IMR-90 (cell line): Measurements from ENCODE around the gene RASSF10. TPM values are rescaled to one million over a fixed set of nuclear protein-coding genes. Genes with fewer than 3 reads are reported as not detected.

Source experiments
- ATAC-seq: fragments of 200-7000 bp; cut with Tn5 transposase; 2 replicates; pipeline ENCODE4 v1.9.1; 2020; ENCODE audit warnings: low read depth, mild to moderate bottlenecking, moderate library complexity
- BruUV-seq: library from RNA; stranded (reverse); fragments of 400-500 nt; replicated peaks from 2 replicates; lab custom pipeline; 2021; lab: Mats Ljungman, UMichigan
- CTCF ChIA-PET: fragments of 300-600 bp; formaldehyde crosslinking; extraction: SDS; loops from one replicate; lab custom pipeline; 2021; ENCODE audit warnings: antibody characterized with exemption; lab: Yijun Ruan, JAX
- POLR2A ChIA-PET: fragments of 300-600 bp; sonication (Branson Sonifier 250); formaldehyde crosslinking; loops from one replicate; lab custom pipeline; 2022; ENCODE audit warnings: antibody characterized with exemption; ENCODE audit not compliant: unreplicated experiment; lab: Charles Lee
- DNase-seq: peaks from one replicate; pipeline ENCODE4 v3.0.0; 2013
- H2AFZ ChIP-seq: replicated peaks from 2 replicates; pipeline ENCODE3; 2013; ENCODE audit warnings: low read length, mild to moderate bottlenecking; ENCODE audit not compliant: poor library complexity
- H2AK5ac ChIP-seq: 2 replicates; pipeline ENCODE4 v1.6.1; 2013; ENCODE audit warnings: low read depth, low read length, inconsistent platforms
- H2AK9ac ChIP-seq: replicated peaks from 2 replicates; pipeline ENCODE3; 2013; ENCODE audit warnings: mild to moderate bottlenecking, low read depth, low read length, moderate library complexity; ENCODE audit not compliant: poor library complexity
- H2BK120ac ChIP-seq: 2 replicates; pipeline ENCODE4 v1.6.1; 2013; ENCODE audit warnings: low read depth, low read length, inconsistent platforms
- H2BK15ac ChIP-seq: 3 replicates; pipeline ENCODE4 v1.6.1; 2013; ENCODE audit warnings: low read depth, low read length, inconsistent platforms
- H2BK20ac ChIP-seq: 2 replicates; pipeline ENCODE4 v1.6.1; 2013; ENCODE audit warnings: low read depth, mild to moderate bottlenecking, inconsistent platforms, low read length, moderate library complexity
- H2BK5ac ChIP-seq: 2 replicates; pipeline ENCODE4 v1.6.1; 2013; ENCODE audit warnings: mild to moderate bottlenecking, low read depth, low read length, inconsistent platforms; ENCODE audit not compliant: poor library complexity, severe bottlenecking
- H3K14ac ChIP-seq: replicated peaks from 2 replicates; pipeline ENCODE4 v1.6.1; 2013; ENCODE audit warnings: low read depth, low read length, inconsistent platforms
- H3K18ac ChIP-seq: 2 replicates; pipeline ENCODE4 v1.6.1; 2013; ENCODE audit warnings: low read depth, low read length, control low read depth
- H3K23ac ChIP-seq: 2 replicates; pipeline ENCODE4 v1.6.1; 2013; ENCODE audit warnings: low read depth, low read length, inconsistent platforms
- H3K27ac ChIP-seq: 2 replicates; pipeline ENCODE4 v1.5.1; 2013; ENCODE audit warnings: mild to moderate bottlenecking, control low read depth, low read length; ENCODE audit not compliant: insufficient read depth
- H3K27me3 ChIP-seq: 2 replicates; pipeline ENCODE4 v1.6.1; 2013; ENCODE audit warnings: low read length; ENCODE audit not compliant: control insufficient read depth, insufficient read depth
- H3K36me3 ChIP-seq: 2 replicates; pipeline ENCODE4 v1.6.1; 2013; ENCODE audit warnings: low read length, mixed read lengths; ENCODE audit not compliant: control insufficient read depth, insufficient read depth
- H3K4ac ChIP-seq: 2 replicates; pipeline ENCODE4 v1.6.1; 2013; ENCODE audit warnings: low read depth, low read length, inconsistent platforms
- H3K4me1 ChIP-seq: 2 replicates; pipeline ENCODE4 v1.6.1; 2013; ENCODE audit warnings: low read length, mixed read lengths; ENCODE audit not compliant: control insufficient read depth, insufficient read depth
- H3K4me2 ChIP-seq: 2 replicates; pipeline ENCODE4 v1.6.1; 2013; ENCODE audit warnings: low read depth, mild to moderate bottlenecking, control low read depth, low read length, moderate library complexity
- H3K4me3 ChIP-seq: 2 replicates; pipeline ENCODE4 v1.5.1; 2013; ENCODE audit warnings: low read depth, mild to moderate bottlenecking, control low read depth, low read length, moderate library complexity; ENCODE audit not compliant: insufficient read depth
- H3K56ac ChIP-seq: 2 replicates; pipeline ENCODE4 v1.6.1; 2013; ENCODE audit warnings: low read length, inconsistent platforms; ENCODE audit not compliant: insufficient read depth; ENCODE audit errors: extremely low read depth
- H3K79me1 ChIP-seq, 2 experiments: 2 replicates each; pipeline ENCODE4 v1.6.1; 2013; ENCODE audit warnings: low read length in 2 of 2, inconsistent platforms in 1 of 2, low read depth in 1 of 2
- H3K9ac ChIP-seq: 2 replicates; pipeline ENCODE4 v1.6.1; 2013; ENCODE audit warnings: low read depth, low read length, control low read depth
- H3K9me1 ChIP-seq: 2 replicates; pipeline ENCODE4 v1.6.1; 2013; ENCODE audit warnings: low read length, inconsistent platforms; ENCODE audit not compliant: insufficient read depth
- H3K9me3 ChIP-seq: 2 replicates; pipeline ENCODE4 v1.6.1; 2013; ENCODE audit warnings: low read length; ENCODE audit not compliant: control insufficient read depth, insufficient read depth
- H4K20me1 ChIP-seq: 2 replicates; pipeline ENCODE4 v1.6.1; 2013; ENCODE audit warnings: low read length, inconsistent platforms; ENCODE audit not compliant: insufficient read depth
- H4K5ac ChIP-seq: 2 replicates; pipeline ENCODE4 v1.6.1; 2013; ENCODE audit warnings: mild to moderate bottlenecking, low read depth, low read length, control low read depth
- H4K8ac ChIP-seq, 2 experiments: 2 replicates each; pipeline ENCODE4 v1.6.1; 2013; ENCODE audit warnings: low read depth in 2 of 2, low read length in 2 of 2, control low read depth in 1 of 2, inconsistent platforms in 1 of 2
- H4K91ac ChIP-seq: 2 replicates; pipeline ENCODE4 v1.6.1; 2013; ENCODE audit warnings: low read depth, low read length, inconsistent platforms; ENCODE audit not compliant: insufficient read depth
- ELK1 ChIP-seq: fragments of 150-350 bp; IDR thresholded peaks from 2 replicates; pipeline ENCODE4 v1.6.1; 2016; ENCODE audit warnings: low read depth, mild to moderate bottlenecking, low read length, moderate library complexity, borderline replicate concordance
- MAZ ChIP-seq: IDR thresholded peaks from 2 replicates; pipeline ENCODE4 v1.6.1; 2012; ENCODE audit warnings: low read depth, mild to moderate bottlenecking, low read length, improper control_type of control experiment, moderate library complexity, borderline replicate concordance
- MXI1 ChIP-seq: IDR thresholded peaks from 2 replicates; pipeline ENCODE4 v1.6.1; 2012; ENCODE audit warnings: low read depth, mild to moderate bottlenecking, low read length, moderate library complexity, borderline replicate concordance
- SMC3 ChIP-seq: fragments of 150-350 bp; IDR thresholded peaks from 2 replicates; pipeline ENCODE4 v1.6.1; 2016; ENCODE audit warnings: low read depth, mild to moderate bottlenecking, antibody characterized with exemption, low read length, moderate library complexity
- USF2 ChIP-seq: fragments of 150-350 bp; IDR thresholded peaks from 2 replicates; pipeline ENCODE4 v1.6.1; 2017; ENCODE audit warnings: mild to moderate bottlenecking, antibody characterized with exemption, low read length, low read depth
- WGBS, 2 experiments: methylation state at CpG; one replicate each; pipeline versions ENCODE4 v1.1.5 to v1.1.7; 2013; ENCODE audit warnings: missing lambda C conversion rate in 2 of 2; ENCODE audit not compliant: insufficient read length in 1 of 2; ENCODE audit errors: extremely low coverage in 2 of 2; 5-methylcytosine and 5-hydroxymethylcytosine counted together
- dilution Hi-C: fragments of 300-500 bp; cut with HindIII; formaldehyde crosslinking; loops from one replicate; pipeline ENCODE4 v1.14.3; 2018; ENCODE audit warnings: low sequenced_read_pairs; ENCODE audit not compliant: unreplicated experiment
- in situ Hi-C: fragments of 300-500 bp; cut with MboI; formaldehyde crosslinking; loops from 3 replicates; pipeline ENCODE4 v1.14.3; 2019; ENCODE audit warnings: low sequenced_read_pairs, inconsistent platforms, mixed read lengths
- intact Hi-C: fragments of 100-400 bp; cut with micrococcal nuclease; formaldehyde crosslinking; loops from 2 replicates; pipeline ENCODE4 v1.10.0; 2022
- polyA plus RNA-seq, 3 experiments: library from polyadenylated mRNA; depleted of rRNA; stranded (reverse); fragments of >200 nt; gene quantifications; 2 replicates each; pipeline ENCODE4 v1.2.3, GENCODE V29; 2012; ENCODE audit warnings: low replicate concordance in 1 of 3
- total RNA-seq: library from RNA; depleted of rRNA; stranded (reverse); fragments of >200 nt; gene quantifications from 2 replicates; pipeline ENCODE4 v1.2.3, GENCODE V29; 2012

RASSF10 gene
- total and polyA plus RNA-seq, 2 of the 4 experiments (the other 2 are of a cell fraction): not detected

- H3K4me1 ChIP-seq: no peaks in the 10 kb centered on the region
- no peak overlapping the region for H4K91ac ChIP-seq
- H3K79me1 ChIP-seq: no peaks in the 10 kb centered on the region
- 38% methylated on average over 1 of the region's 3 CpGs; no CpG with 5 or more reads in 1 of the 2 experiments for WGBS, 2 experiments
- in situ Hi-C loops: no loop called here
- no peak overlapping the region for H2AFZ ChIP-seq
- H3K9me1 ChIP-seq: no peaks in the 10 kb centered on the region
- H4K5ac ChIP-seq: no peak overlapping the region
- H2BK15ac ChIP-seq: no peak overlapping the region
- H4K8ac ChIP-seq: no peak overlapping the region
- H3K9ac ChIP-seq: no peak overlapping the region
- ATAC-seq (no peak), DNase-seq (no peak)
- no peak overlapping the region for H2AK5ac ChIP-seq
- no peak overlapping the region for H2BK120ac ChIP-seq
- H4K20me1 ChIP-seq: no peaks in the 10 kb centered on the region
- H3K27me3 ChIP-seq: peaks cover 34% of the 10 kb centered on the region
- CTCF ChIA-PET: no interaction called here
- POLR2A ChIA-PET: no interaction called here
- H3K4ac ChIP-seq: no peak overlapping the region
- H2BK5ac ChIP-seq: no peak overlapping the region
- H2BK20ac ChIP-seq: no peak overlapping the region
- no peak overlapping the region for H3K4me3 ChIP-seq
- no TSS peak for BruUV-seq
- H3K9me3 ChIP-seq: peaks cover 2% of the 10 kb centered on the region; the same call in 1 of the 2 replicates
- no peak overlapping the region for H3K56ac ChIP-seq
- no peak overlapping the region for H3K27ac ChIP-seq
- no peak overlapping the region for H2AK9ac ChIP-seq
- no peaks in the 10 kb centered on the region for H3K36me3 ChIP-seq
- intact Hi-C loops: no loop called here
- H3K18ac ChIP-seq: no peak overlapping the region
- TF ChIP-seq USF2 (no peak), MXI1 (no peak), MAZ (no peak), SMC3 (no peak), ELK1 (no peak)
- H3K14ac ChIP-seq: no peak overlapping the region
- dilution Hi-C loops: no loop called here
- no peak overlapping the region for H3K23ac ChIP-seq
- H3K4me2 ChIP-seq: no peak overlapping the region
Observed at GRCh38 chr11:13054278-13054677, 45.2 kb downstream of the RASSF10 start.
